GM04503 (cell line): ENCODE measurements around the gene FAHD1.
"Not testable (repeated sequence)": the region's sequence is repeated elsewhere in the genome, so short reads cannot be mapped to it uniquely, and the experiment has no call there.

Source experiments
- DNase-seq: peaks from one replicate; pipeline ENCODE4 v3.0.0-alpha.2; 2012; ENCODE audit warnings: low read depth

The FAHD1 gene

DNA sequence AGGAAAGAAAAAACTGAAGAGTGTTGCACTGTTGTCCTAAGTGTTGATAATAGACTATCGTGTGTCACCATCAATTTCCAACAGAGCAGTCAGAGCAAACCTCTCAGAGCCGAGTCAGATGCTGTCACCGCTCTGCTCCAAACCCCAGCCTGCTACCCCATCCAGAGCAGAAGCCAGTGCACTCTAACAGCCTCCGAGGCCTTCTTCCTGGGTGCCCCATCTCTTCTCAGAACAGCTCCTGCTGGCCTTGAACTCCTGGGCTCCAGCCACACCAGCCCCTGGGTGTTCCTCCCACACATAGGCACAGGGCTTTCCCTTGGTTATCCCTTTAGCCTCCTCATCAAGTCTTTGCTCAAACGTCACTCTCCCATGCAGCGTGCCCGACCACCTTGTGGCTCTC lies 24.0 kb downstream of the FAHD1 start:
- no peak for DNase-seq

DNA sequence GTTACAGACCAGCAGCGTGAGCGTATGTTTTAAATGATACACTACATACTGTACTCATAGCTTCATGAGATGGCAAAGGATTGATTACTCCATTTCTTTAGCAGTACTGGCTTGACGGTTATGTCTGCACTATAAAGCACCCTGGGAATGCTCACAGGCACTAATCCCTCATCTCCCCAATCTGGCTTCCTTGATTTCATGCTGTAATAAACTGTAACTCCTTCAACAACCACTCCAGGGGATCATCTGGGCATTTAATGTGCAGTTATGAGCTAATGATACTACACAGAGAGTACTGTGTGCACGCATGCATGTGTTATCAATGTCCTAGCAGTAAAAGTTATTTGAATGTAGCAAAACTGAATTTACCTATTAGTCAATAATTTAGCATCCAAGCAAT lies 24.8 kb downstream of the FAHD1 start:
- no peak for DNase-seq

DNA sequence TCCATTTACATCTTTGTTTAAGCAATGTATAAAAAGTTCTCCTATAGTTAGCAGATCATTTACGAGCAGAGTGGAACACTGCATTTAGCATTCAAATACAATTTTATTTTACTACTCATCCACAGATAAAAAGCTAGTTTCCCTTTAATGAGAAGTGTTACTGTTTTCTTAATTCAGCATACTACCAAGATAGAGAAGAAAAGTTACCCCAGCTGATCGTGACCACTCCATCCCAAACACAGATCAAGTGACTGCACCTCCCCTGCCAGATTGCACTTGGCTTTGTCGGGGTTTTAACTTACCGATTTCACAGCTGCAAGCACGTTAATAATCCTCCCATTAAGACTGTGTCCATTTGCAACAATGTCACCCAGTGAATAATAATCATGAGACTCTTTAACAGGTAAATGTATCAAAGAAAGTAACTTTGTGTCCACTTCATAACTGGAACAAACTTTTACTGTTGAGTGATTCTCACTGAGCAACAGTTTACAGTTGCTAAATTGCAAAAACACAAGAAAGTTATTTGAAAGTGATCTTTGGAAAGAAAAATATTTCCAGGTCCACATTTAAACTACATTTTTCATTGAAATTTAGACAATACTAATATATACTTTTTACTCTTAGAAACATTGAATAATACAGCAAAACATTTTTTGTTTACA lies 30.6 kb downstream of the FAHD1 start:
- no peak for DNase-seq

DNA sequence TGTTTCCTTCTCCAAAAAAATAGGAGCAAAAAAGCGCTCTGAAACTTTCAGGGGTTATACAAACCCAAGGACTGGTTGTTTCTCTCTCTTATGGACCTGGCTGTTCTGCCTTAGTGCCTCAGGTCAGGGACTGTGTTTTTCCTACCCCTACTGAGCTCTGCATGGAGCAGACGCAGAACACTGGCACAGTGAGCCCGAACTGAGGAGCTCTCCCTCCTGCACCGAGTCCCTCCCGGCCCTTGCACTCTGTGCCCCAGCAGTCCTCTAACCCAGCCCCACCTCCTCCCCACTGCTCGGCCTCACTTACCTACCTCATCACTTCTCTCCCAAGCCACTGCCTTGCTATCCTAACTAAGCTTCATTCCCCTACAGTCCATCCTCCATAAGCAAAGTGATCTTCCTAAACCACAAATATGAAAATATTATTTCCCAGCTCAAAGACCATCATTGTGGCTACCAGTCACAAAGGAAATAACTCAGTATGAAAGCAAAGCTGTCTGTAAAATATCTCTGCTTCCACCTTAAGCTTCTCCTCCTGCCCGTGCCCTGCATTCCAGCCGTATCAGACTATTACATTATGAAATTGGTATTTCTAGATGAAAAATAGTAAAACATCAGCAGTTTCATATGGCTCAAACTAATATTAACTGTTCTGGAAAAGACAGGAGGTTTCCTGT lies 31.3 kb downstream of the FAHD1 start:
- no peak for DNase-seq

DNA sequence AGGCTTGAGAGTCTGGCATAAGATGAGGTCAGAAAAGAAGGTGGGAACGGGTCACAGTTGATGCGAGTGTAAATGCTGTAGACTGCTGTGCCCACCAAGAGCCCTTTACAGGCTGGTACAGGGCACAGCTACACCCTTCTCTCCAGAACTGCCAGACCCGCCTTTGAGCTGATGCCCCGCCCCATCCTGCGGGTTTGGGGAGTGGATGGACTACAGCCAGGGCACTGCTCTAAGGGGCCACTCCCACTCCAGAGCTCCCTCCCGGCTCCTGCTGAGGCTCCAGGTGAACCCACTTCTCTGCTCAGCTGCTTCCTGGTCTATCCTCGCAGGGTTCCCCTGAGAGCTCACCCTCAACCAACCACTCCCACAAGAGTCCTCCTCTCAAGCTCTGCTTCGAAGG lies 32.6 kb downstream of the FAHD1 start:
- DNase-seq, result no peak

DNA sequence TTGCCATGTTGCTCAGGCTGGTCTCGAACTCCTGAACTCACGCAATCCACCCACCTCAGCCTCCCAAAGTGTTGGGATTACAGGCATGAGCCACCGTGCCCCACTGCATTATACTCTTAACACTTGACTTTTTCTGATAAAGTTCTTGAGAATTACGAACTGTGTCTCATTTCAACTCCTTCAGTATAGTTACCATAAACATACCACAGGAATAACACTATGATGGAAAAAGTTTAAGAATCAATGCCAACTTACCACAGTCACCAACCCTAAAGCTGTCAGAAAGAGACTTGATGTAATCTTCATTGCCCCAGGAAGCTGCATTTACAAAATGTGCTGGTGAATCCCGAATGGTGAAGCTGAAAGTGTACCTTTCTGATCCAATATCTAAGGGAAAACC lies 34.7 kb downstream of the FAHD1 start:
- DNase-seq, result no peak

DNA sequence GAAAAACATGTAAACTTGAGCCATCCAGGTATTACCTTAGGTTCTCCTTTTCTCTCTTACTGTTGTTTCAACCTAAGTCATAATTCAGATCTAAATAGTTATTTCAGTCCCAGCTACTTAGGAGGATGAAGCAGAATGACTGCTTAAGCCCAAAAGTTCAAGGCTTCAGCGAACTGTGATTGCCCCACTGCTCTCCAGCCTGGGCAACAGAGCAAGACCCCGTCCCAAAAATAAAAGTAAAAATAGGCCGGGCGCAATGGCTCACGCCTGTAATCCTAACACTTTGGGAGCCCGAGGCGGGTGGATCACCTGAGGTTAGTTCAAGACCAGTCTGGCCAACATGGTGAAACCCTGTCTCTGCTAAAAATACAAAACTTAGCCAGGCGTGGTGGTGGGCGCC lies 35.4 kb downstream of the FAHD1 start:
- DNase-seq, result no peak

DNA sequence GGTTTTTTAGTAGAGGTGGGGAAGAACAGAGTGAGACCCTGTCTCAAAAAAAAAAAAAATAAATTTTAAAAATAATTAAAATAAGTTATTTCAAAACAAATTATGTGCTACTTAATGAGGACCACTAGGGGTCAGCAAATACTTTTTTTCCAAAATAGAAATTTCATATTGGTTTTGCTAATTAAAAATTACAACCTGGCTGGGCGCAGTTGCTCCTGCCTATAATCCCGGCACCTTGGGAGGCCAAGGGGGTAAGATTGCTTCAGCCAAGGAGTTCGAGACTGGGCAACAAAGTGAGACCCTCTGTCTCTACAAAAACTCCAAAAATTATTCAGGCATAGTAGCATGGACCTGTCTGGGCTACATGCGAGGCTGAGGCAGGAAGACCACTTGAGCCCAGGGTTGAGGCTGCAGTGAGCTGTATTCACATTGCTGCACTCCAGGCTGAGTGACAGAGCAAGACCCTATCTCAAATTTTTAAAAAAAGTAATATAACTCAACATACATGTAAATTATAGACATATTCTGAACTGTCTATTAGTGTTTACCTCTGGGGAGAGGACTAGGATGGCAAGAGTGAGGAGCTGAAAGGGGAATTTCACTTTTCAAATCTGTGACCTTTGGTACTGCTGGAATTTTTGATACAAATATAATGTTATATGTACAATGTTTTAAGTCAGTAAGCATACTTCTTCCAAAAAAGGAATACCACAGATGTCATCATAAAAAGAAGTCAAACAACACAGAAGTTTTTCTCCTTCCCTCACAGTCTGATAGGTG lies 36.9 kb downstream of the FAHD1 start:
- no peak for DNase-seq

DNA sequence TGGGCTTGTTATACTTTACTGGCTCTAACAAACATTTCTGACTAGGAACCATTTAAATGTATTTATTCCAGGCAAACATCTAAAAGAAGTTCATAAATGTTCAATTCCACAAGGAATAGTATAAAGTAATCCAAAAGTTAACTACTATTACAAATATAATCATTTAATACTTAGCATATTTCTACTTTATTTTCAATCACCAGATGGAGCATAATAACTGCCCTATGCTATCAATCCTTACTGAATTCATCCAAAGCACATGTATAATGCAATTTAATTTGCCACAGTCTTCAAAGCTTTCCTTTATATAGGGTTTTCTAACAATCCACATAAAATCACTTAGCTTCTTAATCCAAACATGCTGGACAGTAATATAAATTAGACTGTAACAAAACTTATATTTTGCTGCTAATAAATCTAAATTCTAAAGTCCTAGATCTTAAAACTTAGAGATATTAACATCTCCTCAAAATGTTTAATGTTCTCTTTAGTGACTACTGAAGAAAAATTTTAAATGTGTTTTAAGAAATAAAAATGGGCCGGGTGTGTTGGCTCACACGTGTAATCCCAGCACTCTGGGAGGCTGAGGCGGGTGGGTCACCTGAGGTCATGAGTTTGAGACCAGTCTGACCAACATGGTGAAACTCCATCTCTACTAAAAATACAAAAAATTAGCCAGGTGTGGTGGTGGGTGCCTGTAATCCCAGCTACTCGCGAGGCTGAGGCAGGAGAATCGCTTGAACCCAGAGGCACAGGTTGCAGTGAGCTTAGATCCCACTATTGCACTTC lies 39.1 kb downstream of the FAHD1 start:
- no peak for DNase-seq

DNA sequence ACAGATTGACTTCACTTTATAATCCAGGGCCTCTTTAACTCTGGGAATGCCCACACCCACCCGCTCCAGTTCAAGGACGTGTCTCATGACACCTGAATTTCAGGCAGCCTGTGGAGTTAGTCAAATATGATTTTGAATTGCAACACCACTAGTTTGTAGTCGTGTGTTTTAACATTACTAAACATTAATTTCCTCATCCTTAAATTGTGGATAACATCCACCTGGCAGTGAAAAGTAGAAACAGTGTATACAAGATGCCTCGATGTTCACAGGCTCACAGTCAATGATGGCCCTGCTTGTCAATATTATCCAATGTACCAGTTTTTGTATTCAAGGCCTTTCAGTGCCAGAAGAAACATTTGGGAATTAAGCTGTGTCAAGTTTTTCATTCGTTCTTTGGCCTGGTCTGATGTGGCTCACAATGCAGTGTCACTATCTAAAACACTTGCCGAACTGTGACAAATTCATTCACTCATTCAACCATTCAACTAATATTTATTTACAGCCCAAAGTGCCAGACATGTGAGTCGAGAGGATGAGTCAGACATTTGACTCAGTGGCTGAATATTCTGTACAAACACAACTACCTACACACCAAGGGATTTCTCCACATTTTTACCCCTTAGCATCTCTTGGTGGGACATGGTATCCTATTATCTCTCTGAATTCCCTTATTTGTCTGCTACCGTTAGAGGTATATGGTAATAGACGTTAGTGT lies 43.5 kb downstream of the FAHD1 start:
- DNase-seq, result peak; percentile 32

DNA sequence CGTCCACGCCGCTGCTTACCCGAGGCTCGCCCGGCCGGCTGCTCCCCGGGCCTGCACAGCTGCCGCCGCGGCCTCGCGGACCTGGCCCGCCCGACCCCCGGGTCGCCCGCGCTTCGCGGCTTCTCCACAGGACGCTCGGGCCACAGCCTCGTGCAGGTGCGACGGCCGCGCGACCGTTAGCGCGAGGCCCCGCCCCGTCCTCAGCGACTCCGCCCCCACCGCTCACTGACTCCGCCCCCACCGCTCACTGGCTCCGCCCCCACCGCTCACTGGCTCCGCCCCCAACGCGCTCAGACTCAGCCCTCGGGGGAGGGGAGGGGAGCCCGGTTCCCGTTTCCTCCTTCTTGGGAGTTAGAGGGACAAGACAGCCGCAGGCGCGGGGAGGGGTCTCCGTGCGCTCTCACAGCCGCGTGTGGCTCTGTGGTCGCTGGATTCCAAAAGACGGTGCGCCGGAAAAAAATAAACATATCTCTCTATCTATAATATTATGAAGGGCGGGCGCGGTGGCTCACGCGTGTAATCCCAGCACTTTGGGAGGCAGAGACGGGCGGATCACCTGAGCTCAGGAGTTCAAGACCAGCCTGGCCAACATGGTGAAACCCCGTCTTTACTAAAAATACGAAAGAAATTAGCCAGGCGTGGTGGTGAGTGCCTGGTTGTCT lies 45.1 kb downstream of the FAHD1 start, which contains the start of gene MEIOB:
Gene MEIOB, minus strand, starts transcription at position 191 of the 662 bp plus-strand sequence. CDS start 3,989 bp downstream, outside the sequence.
- no peak for DNase-seq

DNA sequence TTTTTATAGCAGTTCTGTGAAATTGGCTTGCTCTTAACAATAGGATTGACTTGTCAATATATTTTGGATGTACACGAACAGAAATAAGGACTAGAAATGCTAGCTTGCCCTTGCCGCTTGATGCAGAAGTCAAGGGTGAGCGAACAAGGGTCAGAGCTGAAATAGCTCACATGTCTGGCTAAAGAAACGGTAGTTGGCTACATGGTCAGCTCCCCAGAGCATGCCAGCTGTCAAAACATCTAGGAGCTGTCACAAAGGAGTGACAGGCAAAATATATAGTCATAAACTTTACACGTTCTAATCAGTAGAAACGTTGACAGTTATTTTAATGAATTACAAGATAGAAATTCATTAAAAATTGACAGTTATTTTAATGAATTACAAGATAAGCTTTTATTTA lies 47.8 kb downstream of the FAHD1 start:
- DNase-seq, result no peak

DNA sequence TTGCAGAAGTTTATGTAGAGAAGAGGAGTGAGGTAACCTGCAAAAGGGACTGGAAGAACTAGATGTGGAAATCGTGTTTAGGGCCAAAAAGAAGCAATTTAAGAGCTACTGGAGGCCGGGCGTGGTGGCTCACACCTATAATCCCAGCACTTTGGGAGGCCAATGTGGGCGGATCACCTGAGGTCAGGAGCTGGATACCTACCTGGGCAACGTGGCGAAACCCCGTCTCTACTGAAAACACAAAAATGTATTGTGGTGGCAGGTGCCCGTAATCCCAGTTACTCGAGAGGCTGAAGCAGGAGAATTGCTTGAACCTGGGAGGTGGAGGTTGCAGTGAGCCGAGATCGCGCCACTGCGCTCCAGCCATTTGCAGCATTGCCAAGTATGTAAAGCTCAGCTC lies 49.1 kb downstream of the FAHD1 start:
- not testable (repeated sequence) for DNase-seq

DNA sequence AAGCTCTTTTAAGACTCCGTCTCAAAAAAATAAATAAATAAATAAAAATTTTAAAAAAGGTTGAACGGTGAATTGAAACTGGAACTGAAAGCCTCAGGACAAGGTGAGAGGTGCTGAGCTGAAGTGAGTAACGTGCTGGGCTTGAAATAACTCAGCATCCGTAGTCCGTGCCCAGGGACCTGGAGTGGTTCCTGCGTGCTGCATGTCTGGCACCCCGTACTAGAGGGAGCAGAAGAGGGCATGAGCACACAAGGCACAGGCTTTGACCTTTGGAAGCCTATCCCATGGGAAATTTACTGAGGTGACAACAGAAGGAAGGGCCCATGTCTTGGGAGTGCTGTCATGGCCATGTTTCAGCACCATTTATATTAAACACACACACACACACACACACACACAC lies 49.5 kb downstream of the FAHD1 start:
- DNase-seq, result no peak

DNA sequence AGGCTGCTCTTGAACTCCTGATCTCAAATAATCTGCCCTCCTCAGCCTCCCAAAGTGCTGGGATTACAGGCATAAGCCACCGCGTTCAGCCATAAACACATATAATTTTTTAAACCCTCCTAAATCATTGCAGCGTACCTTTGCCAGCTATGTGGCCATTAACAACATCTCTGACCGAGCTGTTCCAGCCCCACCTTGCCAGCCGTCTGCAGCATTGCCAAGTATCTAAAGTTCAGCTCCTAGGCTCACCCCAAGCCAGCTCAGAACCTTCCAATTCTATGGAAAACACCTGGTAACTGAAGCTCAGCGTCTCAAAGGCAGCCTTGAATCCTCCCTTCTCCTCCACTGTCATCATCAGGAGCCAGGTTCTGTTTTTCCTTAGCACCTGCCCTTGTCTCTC lies 50.1 kb downstream of the FAHD1 start:
- DNase-seq, result no peak

DNA sequence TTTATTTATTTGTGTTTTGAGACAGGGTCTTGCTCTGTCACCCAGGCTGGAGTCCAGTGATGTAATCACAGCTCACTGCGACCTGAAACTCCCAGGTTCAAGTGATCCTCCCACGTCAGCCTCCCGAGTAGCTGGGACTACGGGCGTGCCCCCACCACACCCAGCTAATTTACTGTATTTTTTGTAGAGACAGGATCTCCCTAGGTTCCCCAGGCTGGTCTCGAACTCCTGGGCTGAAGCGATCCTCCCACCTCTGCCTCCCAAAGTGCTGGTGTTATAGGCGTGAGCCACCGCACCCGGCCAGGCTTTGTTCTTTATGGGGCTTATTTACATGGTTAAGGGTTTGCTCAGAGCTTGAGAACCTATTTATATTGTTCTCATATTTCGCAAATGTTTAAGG lies 50.8 kb downstream of the FAHD1 start:
- DNase-seq, result no peak

DNA sequence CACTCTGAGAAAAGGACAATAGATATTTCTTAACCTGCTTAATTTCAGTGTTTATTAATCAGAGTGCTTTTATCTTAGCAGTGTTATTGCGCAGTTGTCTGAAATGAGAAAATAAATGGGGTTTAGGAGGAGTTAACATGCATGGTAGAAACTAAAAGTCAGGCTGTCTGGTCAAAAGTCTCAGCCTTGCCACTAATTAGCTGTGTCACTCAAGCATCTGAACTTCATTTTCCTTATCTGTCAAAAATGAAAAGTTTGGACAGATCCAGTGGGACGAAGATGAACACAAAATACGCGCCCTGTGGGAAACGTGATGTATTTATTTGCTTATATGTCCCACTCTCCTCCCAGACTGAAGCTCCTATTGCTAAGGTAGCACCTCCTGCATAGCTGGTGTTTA lies 51.2 kb downstream of the FAHD1 start:
- DNase-seq, result no peak
